NOMO-1 treated with DMSO at 0.1 percent for 48 hours (cell line): ENCODE results near the gene CRYM.
"Not testable (repeated sequence)": the region's sequence is repeated elsewhere in the genome, so short reads cannot be mapped to it uniquely, and the experiment has no call there.

Experiments used
- DNase-seq: peaks from one replicate; lab custom pipeline; 2025; ENCODE audit not compliant: unreplicated experiment; lab: John Stamatoyannopoulos, UW

The CRYM gene

DNA sequence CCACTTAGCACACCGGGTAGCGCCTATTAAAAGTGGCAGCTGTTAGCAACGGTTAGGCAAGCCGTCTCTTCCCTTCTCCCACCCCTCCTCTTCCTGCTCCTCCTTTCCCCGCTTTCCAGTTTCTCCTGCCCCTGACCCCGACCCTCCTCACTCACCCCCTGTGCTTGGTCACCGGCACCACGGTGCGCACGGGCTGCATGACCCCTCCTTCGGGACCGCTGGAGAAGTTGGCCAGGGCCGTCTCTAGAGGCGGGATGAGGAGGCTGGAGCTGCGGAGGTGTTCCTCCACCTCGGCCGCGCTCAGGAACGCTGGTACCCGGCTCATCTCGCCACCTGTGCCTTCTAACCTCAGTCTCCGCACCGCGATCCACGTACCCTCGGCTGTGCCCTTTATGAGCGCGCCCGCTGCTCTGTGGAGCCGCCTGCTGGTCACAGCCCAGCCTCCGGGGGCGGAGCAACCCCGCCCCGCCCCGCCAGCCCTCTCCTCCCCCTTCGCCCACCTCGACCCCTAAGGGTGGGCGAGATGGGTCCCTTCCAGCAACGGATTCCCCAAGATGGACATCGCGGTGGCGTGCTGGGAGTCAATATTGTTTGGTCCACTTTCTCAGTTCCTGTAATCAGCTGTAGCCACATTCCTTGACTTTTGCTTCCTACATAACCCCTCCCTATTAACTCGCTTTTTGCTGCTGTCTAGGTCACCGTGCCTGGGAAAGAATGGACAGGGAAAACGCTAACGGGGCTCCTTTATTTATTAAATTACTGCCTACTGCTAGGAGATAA, at the start of gene CRYM:
CRYM (minus strand) TSS at position 364 of the 780 bp plus-strand sequence; CDS start at position 325, 39 bp downstream.
- DNase-seq: peak; percentile 25

DNA sequence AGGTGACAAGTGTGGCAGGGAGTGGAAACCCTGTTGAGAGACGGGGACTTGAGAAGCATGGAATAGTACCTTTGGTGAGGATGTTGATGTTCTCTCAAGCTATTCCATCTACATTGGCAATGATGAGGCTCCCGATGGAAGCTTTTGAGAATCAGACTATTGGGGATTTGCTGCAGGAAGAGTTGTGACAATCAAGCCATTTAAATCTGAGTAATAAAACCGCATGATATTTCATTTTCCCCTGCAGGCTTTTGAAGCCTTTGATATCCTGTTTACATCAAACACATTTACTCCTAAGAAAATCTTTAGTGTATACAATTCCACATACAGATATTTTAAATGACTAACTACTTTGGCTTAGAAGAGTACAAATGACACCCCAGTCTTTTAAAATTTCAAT, 49.0 kb upstream of the CRYM start:
- no peak for DNase-seq

DNA sequence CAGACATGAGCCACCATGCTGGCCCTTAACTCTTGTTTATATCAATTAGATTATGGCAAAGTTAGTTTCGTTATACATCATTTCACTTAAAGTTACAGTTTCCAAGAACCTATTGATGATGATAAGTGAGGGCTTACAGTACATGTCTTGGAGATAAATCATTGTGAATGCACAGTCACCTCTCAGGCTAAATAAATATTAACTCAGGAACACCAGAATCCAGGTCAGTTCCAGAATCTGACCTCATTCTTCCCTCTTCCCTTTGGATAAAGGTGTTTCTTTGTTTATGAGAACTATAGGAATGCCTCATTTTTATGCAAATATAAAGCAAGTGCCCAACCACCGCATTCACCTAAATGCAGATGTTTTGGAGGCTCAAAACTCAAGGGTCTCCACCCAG, 48.4 kb upstream of the CRYM start:
- no peak for DNase-seq

DNA sequence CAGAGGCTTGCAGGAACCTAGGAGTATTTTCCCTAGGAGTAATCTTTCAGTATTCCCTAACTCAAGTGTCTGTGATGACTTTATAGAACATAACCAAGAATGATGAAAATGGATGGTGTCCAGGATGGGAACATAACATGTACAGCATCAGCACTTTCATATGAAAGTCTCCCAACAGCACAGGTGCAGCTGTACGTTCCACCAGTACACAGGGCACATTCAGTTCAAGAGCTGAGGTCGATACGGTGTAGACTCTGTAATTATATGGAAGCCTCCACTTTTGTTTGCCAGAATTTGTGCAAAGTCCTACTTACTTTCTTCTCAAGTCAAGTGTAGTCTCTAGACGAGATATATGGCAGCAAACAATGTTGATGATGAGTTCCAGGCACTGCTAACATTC, 46.2 kb upstream of the CRYM start:
- DNase-seq: no peak

DNA sequence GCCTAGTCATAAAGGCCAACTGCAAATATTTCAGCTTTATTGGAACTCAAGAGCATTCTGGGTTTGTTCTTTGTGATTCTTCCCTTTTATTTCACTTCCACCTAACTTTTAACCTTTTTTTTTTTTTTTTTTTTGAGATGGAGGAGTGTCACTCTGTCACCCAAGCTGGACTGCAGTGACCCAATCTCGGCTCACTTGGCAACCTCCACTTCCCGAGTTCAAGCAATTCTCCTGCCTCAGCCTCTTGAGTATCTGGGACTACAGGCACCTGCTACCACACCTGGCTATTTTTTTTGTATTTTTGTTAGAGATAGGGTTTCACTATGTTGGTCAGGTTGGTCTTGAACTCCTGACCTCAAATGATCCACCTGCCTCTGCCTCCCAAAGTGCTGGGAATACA, 44.2 kb upstream of the CRYM start:
- DNase-seq: not testable (repeated sequence)

DNA sequence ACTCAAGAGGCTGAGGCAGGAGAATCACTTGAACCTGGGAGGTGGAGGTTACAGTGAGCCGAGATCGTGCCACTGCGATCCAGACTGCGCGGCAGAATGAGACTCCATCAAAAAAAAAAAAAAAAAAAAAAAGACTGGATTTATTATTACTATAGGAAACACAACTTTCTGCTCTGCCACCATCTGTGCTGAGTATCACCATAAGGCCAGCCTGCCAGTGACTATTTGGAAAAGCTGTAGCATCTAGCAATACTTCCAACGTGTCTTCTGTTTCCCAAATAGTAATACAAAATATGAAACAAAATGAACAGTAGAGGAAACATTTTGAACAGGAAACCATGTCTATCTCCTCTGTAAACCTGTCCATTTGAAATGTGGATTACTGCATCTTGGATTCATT, 43.6 kb upstream of the CRYM start:
- no peak for DNase-seq

DNA sequence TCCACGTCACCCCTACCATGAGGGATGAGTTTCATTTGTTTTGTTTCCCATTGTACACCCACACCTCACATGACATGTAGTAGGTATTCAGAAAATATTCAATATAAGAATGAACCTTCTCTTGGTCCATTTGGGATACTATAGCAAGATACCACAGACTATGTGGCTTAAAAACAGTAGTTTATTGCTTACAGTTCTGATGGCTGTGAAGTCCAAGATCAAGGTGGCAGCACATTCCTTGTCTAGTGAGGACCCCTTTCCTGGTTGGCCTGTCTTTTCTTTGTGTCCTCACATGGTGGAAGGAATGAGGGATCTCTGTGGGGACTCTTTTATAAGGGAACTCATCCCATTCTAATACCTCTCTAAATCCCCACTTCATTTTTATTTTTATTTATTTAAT, 36.2 kb upstream of the CRYM start:
- DNase-seq: no peak

DNA sequence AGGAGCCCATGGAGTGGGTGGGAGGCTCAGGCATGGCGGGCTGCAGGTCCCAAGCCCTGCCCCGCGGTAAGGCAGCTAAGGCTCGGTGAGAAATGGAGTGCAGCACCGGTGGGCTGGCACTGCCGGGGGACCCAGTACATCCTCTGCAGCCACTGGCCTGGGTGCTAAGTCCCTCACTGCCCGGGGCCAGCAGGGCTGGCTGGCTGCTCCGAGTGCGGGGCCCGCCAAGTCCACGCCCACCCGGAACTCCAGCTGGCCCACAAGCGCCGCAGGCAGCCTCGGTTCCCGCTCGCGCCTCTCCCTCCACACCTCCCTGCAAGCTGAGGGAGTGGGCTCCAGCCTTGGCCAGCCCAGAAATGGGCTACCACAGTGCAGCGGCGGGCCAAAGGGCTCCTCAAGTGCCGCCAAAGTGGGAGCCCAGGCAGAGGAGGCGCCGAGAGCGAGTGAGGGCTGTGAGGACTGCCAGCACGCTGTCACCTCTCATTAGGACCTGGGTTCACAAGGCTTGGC, 34.8 kb upstream of the CRYM start:
- DNase-seq: not testable (repeated sequence)

DNA sequence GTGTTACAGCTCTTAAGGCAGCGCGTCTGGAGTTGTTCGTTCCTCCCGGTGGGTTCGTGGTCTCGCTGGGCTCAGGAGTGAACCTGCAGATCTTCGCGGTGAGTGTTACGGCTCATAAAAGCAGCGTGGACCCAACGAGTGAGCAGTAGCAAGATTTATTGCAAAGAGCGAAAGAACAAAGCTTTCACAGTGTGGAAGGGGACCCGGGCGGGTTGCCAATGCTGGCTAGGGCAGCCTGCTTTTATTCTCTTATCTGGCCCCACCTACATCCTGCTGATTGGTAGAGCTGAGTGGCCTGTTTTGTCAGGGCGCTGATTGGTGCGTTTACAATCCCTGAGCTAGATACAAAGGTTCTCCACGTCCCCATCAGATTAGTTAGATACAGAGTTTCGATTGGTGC, 34.0 kb upstream of the CRYM start:
- DNase-seq: not testable (repeated sequence)

DNA sequence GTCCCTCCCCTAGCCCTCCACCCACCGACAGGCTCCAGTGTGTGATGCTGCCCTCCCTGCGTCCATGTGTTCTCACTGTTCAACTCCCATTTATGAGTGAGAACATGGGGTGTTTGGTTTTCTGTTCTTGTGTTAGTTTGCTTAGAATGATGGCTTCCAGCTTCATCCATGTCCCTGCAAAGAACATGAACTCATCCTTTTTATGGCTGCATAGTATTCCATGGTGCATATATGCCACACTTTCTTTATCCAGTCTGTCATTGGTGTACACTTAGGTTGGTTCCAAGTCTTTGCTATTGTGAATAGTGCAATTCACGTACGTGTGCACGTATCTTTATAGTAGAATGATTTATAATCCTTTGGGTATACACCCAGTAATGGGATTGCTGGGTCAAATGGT, 28.6 kb upstream of the CRYM start:
- DNase-seq: not testable (repeated sequence)

DNA sequence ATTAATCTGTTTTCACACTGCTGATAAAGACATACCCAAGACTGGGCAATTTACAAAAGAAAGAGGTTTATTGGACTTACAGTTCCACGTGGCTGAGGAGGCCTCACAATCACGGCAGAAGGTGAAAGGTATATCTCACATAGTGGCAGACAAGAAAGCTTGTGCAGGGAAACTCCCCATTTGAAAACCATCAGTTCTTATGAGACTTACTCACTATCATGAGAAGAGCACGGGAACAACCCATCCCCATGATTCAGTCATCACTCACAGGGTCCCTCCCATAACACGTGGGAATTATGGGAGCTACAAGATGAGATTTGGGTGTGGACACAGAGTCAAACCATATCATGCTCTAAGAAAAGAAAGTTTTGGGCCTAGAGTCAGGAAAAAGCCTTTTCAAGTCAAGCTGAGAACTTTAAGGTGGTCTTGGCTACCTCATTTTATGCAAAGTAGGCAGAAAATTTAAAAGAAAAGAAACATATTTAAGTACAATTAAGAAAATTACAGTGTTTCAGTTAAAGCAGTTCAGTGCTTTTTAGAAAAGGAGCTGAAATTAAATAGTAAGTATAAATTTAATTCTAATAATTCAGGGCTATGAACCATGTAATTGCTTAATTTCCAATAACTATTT, 24.9 kb upstream of the CRYM start:
- DNase-seq: no peak

DNA sequence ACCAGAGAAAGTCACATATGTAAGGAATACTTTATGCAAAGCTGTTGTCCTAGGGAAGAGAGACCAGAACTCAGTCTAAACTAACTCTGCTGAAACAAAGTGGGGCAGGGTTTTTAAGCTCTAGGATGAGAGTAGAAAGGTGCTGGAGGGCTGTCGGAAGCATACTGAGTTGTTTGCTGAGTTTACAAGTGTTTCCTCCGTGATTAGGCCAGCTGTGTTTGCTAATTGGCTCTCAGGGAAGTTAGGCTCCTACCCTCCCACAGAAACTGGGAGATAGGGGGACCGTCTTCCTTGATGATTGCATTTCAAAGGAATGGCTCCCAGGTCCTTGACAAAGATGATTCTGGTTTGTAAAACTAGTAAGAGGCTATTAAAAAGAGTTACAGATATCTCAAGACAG, 24.4 kb upstream of the CRYM start:
- no peak for DNase-seq

DNA sequence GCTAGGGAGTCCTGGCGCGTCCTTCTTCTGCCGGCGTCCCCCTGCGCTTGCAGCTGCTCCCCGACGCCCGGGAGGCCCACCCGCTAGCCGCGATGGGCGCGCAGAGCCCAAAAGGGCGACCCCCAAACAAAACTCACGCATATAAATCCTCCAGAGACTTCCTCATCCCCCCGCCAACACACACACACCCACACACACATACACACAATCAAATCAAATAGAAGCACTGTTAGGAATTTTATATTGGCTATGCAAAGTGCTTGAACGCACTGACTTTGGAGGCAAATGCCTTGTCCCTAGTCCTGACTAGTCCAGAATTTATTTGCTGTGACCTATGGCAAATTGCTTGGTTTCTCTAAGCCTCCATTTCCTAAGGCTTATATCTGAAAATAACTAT, 23.8 kb upstream of the CRYM start:
- no peak for DNase-seq

DNA sequence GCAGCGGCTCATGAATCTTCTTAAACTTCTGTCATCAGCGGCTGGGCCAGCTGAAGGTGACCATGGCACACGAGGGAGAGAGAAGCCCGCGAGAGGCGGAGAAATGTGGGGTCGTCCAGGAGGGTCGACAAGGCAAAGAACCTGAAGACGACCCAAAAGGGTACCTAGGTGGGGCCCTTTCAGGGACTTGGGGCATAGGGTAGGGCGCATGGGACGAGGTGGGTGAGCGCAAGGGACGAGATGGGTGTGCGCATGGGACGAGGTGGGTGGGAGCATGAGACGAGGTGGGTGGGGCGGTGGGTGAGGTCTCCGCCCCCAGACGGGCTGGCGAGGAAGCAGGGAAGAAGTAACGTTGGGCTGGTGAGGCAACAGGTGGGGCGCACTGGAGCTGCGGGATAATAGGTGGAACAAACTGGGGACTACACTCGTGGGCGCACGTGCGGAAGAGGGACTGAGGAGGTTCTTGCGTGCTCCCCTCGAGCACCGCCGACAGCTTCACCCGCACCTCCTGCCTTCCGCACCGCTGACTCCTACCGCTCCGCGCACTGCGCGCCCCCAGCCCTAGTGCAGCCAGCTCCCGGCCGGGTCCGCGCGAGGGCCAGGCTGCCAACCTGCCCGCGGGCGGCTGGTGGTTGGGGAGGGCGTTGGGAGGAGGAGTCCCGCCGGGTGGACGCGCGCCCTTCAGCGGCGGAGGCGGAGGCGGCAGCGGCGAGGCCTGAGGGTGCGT, 23.2 kb upstream of the CRYM start:
- peak; percentile 74 for DNase-seq

DNA sequence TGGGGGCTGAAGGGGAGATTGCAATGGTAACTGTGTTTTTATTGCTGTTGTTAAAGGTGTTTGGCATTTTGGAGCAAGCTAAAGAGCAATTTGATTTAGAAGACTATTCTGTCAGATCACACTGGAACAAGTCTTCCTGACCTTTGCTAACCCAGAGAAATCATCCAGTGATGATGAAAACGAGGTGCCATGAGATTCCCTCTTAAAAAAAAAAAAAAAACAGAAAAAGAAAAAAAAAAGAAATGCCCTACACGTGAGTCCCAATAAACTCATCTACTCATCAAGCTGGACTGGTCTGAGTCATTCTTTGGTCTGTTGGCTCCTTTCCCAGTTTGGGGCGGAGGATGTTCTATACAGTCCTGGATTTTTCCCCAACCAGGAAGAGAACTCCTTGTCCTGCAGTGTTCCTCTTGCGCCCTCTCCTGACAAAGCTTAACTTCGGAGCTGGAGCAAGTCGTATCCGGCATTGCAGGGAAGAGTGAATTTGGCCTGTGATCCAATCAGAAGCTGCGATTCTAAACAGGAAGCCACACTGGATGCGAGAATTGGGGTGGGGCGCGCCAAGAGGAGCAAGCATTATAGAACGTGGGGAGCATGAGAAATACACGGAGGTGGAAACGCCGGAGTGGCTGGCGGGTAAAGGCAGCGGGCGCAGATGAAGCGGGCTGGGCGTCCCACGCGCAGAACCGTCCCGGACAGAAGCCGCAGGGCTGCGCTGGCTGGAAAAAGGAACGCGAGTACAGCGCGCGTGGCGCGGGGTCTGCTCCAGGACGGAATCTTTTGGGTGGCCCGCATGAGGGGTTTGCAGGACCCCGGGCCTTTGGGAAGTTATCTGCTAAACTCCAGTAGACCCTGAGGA, 22.4 kb upstream of the CRYM start:
- DNase-seq: peak; percentile 91

DNA sequence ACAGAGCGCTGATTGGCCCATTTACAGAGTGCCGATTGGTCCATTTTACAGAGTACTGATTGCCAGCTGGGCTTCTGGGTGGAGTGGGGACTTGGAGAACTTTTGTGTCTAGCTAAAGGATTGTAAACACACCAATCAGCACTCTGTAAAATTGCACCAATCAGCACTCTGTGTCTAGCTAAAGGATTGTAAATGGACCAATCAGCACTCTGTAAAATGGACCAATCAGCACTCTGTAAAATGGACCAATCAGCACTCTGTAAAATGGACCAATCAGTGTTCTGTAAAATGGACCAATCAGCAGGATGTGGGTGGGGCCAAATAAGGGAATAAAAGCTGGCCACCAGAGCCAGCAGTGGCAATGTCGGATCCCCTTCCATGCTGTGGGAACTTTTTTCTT, 11.7 kb upstream of the CRYM start:
- not testable (repeated sequence) for DNase-seq

DNA sequence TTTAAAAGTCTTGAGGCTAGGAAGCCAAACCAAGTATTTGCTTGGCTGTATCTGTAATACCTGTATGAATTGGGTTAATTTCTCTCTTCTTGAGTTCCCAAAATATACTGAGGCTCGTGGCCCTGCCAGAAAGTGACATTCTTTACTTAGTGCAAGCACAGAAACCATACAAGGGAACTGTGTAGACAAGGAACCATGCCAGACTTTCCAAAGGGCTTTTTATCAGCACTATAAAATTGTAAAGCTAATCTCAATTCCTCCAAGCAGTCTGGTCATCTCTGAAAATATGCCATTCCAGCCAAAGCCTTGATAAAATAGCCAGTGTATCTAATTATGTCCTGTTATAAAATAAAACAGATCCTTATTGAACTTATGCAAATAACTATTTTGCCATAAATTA, 7.2 kb upstream of the CRYM start:
- no peak for DNase-seq

DNA sequence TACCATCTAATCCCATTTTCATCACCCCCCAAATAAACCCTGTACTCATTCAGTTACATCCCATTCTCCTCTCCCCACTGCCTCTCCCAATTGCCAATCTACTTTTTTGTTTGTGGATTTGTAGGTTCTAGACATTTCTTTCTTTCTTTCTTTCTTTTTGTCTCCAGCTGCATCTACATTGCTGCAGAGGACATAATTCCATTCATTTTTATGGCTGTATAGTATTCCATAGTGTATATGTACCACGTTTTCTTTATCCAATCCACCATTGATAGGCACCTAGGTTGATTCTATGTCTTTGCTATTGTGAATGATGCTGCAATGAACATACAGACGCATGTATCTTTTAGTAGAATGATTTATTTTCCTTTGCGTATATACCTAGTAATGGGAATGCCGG, 6.3 kb upstream of the CRYM start:
- no peak for DNase-seq

DNA sequence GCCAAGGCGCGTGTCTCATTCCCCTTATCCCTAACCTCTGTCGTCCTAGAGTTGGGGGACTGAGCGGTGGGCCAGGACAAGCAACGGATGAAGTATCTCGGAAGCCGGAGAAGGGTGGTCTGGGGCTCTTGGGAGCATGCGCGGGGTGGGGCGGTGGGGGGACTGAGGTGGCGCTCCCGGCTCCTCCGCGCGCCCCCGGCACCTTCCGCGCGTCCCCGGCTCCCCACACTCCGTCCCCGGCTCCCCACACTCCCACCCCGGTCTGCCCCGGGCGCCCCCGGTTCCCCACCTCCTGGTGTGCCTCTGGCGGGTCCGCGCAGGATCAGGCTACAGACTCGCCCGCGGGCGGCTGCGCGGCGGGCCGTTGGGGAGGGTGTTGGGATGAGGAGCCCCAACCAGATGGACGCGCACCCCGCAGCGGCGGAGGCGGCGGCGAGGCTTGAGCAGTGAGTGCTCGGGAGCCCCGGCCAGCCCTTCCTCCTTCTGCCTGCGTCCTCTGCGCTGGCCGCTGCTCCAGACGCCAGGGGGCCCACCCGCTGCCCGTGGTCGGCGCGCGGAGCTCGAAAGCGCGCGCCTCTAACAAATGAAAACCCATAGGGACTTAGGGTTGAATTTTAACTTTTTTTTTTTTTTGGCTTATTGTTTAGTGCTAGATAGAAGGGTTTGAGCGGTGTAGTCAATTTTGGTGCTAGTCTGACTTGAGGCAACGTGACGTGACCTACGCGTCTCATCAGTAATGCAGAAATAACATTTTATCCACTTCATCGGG, 5.6 kb upstream of the CRYM start:
- DNase-seq: peak; percentile 36

DNA sequence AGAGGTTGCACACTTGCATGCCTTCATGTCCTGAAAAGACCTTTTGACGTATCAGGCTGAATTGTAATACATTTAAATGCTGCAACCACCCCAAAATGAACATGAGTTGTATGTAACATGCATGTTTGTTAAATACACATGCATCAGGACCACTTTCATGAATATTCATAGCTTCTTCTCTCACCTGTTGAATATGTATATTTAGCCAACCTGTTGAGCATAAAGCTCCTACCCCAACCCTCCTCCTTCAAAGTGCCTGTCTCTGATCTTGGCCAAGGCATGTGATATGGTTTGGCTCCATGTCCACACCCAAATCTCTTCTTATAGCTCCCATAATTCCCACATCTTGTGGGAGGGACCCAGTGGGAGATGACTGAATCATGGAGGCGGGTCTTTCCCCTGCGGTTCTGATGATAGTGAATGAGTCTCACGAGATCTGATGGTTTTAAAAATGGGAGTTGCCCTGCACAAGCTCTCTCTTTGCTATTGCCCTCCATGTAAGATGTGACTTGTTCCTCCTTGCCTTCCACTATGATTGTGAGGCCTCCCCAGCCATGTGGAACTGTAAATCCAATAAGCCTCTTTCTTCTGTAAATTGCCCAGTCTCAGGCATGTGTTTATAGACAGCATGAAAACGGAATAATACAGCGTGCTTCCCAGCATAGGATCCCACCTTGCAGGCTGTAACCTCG, 3.8 kb upstream of the CRYM start:
- DNase-seq: no peak
